8988T (cell line): ENCODE measurements around the gene RPP40.
A peak's percentile ranks its signal among the peaks of the same experiment; 100 is the strongest.
"Not testable (repeated sequence)": the region's sequence is repeated elsewhere in the genome, so short reads cannot be mapped to it uniquely, and the experiment has no call there.

ENCODE experiments used
- DNase-seq: peaks from one replicate; pipeline ENCODE4 v3.0.0; 2011

The RPP40 gene, protein sequence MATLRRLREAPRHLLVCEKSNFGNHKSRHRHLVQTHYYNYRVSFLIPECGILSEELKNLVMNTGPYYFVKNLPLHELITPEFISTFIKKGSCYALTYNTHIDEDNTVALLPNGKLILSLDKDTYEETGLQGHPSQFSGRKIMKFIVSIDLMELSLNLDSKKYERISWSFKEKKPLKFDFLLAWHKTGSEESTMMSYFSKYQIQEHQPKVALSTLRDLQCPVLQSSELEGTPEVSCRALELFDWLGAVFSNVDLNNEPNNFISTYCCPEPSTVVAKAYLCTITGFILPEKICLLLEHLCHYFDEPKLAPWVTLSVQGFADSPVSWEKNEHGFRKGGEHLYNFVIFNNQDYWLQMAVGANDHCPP

DNA sequence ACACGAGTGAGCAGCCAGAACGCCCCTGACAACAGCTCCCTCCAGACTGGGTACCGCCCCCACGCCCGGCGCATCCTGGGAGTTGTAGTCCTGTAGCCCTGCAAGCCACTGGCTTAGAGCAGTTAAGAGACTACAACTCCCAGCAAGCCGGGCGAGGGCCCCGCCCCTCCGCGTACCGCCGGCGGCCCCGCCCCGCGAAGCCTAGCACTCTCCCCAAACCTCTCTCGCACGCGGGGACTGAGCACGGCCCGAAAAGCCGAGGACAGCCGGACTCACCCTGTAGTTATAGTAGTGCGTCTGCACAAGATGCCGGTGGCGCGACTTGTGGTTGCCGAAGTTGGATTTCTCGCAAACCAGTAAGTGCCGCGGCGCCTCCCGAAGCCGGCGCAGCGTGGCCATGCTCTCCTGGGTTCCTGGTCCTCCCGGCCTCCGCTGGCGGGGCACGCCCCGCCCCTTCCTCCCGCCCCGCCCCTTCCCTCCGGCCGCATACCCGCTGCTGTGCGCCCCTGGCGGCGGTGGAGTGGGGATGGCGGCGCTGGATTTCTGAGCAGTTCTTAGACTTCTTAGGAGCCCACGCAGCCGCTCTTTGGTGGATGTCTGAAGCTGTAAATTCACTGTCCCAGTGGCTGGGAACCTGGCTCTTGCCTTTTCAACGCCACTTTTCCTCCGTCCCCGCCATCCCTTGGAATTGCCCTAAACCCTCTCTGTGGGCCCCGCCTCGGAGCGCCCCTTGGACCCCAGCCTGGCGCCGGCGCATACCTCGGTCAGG is at the start of gene RPP40:
Gene RPP40 (minus strand): TSS at position 434 of the 769 bp plus-strand sequence. CDS start 35 bp downstream, at position 399.
- DNase-seq: peak; percentile 79

DNA sequence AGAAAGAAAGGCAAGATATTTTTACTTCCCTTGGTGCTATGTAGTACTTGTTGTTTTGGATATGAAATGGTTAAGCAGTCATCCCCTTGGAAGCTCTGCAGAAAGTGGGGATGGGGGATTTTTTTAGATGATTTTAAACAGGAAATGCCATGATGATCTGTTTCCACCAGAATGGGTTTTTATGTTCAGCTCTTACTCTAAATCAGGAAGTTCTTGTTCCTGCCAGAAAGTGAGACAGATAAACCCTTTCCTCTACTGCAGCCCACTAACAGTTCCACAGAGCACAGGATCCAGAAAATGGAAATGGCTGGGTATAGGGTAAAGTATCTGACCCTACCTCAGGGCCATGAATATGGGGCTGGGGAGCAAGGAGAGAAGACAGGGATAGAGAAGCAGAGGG is 49.2 kb upstream of the RPP40 start:
- no peak for DNase-seq

DNA sequence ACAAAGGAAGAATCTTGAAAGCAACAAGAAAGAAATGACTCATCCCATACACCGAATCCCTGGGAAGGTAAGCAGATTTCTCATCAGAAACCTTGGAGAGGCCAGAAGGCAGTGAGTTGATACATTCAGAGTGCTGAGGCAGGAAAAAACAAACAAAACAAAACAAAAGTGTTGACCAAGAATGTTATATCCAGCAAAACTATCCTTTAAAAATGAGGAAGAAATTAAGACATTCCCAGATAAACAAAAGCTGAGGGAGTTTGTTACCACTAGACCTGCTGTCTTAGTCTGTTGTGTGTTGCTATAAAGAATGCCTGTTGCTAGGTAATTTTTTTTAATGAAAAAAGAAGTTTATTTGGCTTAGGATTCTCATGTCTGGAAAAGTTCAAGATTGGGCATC is 47.6 kb upstream of the RPP40 start:
- no peak for DNase-seq

- no peak for DNase-seq
These were observed 46.2 kb upstream of the RPP40 start for GRCh38 chr6:5050009-5050408.

DNA sequence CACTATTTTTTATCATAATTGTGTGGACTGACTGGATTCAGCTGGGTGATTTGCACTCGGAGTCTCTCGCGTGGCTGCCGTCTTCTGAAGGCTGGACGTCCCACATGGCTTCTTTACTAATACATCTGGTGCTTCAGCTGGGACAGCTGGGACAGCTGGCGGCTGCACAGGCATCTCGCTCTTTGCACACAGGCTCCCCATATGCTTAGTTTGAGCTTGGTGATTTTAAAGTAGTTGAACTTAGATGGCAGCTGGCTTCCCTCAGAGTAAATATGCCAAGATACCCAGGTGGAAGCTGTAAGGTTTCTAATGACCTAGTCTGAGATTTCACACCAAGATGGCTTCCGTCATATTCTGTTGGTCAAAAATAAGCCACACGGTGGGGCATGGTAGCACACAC is 42.6 kb upstream of the RPP40 start:
- no peak for DNase-seq

DNA sequence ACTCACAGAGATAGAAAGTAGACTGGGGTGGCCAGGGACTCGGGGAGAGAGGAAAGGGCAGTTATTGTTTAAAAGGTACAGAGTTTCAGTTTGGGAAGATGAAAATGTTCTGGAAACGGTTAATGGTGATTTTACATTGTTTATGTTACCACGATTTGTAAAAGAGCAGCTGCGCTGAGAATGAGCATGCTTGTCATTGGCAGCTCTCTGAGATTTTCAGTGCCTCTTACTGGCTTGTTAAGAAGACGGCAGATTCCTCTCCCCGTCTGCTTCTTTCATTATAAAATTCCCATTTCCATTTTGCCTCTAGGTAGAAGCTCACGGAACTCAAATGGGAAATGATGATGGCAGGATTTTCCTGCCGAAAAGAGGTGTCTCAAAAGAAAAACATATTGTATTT is 41.6 kb upstream of the RPP40 start:
- no peak for DNase-seq

DNA sequence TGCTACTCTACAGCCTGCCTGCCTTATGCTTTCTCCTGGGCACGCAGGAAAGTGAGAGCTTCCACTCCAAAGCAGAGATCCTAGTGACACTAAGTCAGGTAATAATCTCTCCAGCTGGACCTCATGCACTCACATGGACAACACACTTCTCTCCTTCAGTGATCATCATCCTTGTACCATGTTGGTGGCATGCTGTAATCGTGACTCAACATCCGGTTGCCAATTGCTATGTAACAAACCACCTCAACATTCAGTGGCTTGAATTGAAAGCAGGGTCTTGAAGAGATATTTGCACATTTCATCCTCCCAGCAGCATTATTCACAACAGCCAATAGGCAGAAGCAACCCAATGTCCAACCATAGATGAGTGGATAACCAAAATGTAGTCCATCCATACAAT is 41.0 kb upstream of the RPP40 start:
- DNase-seq: no peak

DNA sequence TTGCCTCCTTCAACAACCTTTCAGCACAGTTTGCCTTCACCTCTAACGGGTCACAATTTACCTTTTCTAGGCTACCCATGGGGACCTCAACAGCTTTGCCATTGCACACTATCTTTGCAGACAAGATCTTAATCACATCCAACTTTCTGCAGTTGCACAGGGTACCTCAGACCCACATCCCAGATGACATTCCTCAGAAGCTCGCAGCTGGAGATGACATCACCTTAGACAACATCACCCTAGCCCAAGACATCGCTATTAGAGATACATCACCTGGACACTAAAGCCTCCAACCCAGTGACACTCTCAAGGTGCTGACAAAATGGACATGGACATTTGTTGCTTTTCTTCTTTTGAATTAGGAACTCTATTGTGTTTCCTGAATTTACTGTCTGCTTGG is 38.6 kb upstream of the RPP40 start:
- DNase-seq: no peak

DNA sequence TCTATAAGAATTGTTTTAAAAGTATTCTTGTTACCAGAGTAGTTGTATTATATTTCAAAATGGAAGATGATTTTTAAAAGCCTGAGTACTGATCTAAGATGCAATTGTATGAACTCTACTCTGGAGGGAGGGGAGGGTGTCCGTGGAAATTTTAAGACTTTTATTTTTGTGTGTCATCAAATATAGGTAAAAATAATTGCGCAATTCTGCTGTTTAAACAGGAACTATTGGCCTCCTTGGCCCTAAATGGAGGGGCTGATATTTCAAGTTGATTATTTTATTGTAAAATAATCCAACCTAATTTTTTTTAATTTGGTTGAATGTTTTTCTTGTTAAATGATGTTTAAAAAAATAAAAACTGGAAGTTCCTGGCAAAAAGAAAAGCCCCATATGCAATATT is 38.1 kb upstream of the RPP40 start:
- DNase-seq: no peak

DNA sequence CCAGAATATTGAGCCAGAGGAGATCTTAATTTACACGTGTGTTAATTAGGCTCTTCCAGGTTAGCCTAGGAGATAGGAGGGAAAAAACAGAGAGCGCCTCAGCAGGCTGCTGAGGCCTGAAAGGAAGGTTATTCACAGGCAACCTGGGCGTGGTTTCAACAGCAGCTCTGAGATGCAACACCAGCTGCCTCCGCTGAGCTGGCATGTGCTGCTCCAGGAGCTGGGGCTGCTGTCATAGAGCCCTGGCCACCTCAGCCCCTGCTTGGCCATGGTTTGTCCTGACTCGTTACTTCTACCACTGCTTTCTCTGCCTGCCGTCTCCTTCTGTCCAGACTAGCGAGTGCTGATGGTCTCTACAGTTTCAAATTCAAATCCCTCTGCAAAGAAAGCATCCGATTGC is 32.4 kb upstream of the RPP40 start:
- DNase-seq: no peak

DNA sequence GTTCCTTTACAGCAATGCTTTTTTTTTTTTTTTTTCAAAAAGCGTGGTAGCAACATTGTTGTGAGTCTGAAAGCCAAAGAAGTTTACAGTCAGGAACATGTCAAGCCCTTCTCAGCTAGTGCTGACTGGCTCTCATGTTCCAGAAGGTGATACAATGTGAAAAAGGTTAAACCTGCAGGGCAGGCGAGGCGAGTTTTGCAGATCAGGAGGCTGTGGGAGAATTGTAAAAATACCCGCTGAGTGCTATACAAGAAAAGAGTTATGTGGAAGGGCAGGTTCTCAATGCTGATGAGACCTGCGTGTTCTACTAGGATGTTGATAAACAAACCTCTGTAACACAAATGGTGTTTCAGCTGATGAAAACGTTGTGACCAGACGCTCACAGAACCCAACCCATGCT is 30.9 kb upstream of the RPP40 start:
- DNase-seq: no peak

GRCh38 chr6:5034328-5034727 is 30.5 kb upstream of the RPP40 start:
- DNase-seq: no peak

DNA sequence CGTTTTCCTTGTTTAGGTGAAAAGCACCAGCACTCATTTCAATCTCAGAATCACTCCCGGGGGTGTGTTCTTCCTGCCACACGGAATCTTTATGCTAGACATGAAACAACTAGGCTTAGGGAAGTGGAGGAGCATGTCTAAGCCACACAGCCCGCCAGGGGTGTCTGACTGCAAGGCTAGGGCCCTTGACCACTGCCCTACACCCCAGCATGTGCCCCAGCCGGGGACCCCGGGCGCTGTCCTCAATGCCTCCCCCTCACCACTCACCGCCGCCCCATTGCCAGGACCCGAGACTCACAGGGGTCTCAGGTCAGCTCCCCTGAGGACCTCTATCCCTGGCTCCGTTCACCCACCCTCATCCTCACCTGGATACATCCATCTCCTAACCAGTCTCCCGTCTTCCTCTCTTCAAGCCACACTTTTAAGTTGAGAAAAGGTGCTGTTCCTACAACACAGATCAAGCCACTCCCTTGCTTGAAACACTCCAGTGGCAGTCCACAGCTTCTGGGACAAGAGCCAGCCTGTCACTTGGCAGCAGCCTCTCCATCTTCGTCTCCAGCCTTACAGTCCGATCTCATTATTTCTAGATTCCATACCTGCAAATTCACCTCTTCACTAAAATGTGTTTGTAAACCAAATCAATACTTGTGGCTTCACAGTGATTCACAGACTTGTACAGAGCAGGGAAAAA is 29.5 kb upstream of the RPP40 start:
- not testable (repeated sequence) for DNase-seq

DNA sequence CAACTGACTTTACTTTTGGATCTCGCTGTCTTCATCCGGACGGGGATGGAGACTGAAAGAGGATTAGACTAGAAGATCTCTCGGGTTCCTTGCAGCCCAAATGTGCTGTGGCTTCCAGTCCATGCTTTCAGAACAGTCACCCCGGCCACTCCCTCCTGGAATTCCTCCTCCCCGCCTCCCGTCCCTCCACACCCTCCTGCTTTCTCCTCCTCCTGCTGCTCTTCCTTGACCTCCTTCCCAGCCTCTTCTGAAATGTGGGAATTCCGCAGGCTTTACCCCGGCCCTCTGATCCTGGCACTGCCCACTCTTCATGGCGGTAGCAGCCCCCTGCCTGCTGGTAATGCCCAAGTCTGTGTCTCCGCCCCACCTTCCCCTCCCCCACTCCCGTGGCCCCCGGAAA is 28.9 kb upstream of the RPP40 start:
- not testable (repeated sequence) for DNase-seq

DNA sequence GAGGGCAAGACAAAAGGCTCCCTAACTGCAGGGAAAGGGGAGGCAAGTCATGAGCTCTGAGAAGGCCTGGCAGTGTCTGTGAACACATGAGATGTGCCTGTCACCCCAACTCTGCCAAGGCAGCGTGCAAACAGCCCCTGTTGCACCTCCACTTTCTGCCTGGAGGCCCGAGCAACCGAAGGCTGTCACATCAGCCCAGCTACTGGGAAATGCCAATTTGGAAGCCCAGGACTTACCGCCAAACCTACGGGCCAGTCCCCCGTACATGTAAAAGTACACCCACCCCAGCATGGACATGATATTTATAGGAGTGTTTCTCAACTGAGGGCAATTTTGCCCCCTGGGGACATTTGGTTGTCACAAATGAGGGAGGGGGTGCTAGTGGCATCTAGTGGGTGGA is 27.3 kb upstream of the RPP40 start:
- DNase-seq: no peak

DNA sequence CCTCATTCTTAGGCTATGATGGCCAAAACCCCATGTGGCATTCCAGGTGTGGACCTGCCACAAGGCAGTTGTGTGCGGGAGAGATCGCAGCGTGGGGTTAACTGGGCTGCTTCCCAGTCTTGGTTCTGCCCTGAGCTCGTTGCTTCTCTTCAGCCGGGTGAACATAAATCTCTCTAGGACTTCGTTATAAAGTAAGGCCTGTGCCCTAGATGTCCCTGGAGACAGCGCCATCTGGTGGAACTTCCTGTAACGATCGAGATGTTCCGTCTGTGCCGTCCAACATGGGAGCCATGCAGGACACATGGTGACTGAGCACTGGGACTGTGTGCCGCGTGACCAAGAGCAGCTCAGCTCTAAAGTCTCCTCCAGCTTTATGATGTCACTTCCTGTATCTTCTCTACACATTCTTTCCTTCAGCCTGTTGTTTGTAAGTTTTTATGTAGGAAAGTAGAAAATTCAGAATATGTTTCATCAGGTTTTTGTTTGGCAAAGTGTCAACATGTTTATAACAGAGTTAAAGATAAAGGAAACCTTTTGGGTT is 26.8 kb upstream of the RPP40 start:
- DNase-seq: peak; percentile 65

- no peak for DNase-seq
These were observed 25.8 kb upstream of the RPP40 start for GRCh38 chr6:5029609-5030008.

GRCh38 chr6:5028921-5029320 is 25.1 kb upstream of the RPP40 start:
- no peak for DNase-seq

- no peak for DNase-seq
These were observed 24.5 kb upstream of the RPP40 start for GRCh38 chr6:5028301-5028700.

GRCh38 chr6:5025911-5026819 is 22.3 kb upstream of the RPP40 start:
- DNase-seq: no peak

GRCh38 chr6:5023923-5024322 is 20.1 kb upstream of the RPP40 start:
- DNase-seq: no peak

- no peak for DNase-seq
These were observed 16.3 kb upstream of the RPP40 start for GRCh38 chr6:5020142-5020541.
